NCI-H1092 (cell line): ENCODE measurements around the gene SPACA6.
"Not testable (repeated sequence)": the region's sequence is repeated elsewhere in the genome, so short reads cannot be mapped to it uniquely, and the experiment has no call there.

ENCODE experiments used
- DNase-seq: peaks from one replicate; lab custom pipeline; 2025; lab: John Stamatoyannopoulos, UW

Gene SPACA6

GRCh38 chr19:51737924-51738323 lies 44.8 kb downstream of the SPACA6 start:
- DNase-seq: no peak

- DNase-seq: not testable (repeated sequence)
Measured at GRCh38 chr19:51738523-51738922, 45.4 kb downstream of the SPACA6 start.

GRCh38 chr19:51739466-51740213 lies 46.5 kb downstream of the SPACA6 start:
- DNase-seq: no peak

- DNase-seq: no peak
Measured at GRCh38 chr19:51740356-51740755, 47.2 kb downstream of the SPACA6 start.

- no peak for DNase-seq
Measured at GRCh38 chr19:51742789-51743188, 49.7 kb downstream of the SPACA6 start.

- no peak for DNase-seq
Measured at GRCh38 chr19:51743405-51743804, 50.3 kb downstream of the SPACA6 start.

- no peak for DNase-seq
Measured at GRCh38 chr19:51746731-51747130, 53.6 kb downstream of the SPACA6 start.

GRCh38 chr19:51749979-51750378 lies 56.8 kb downstream of the SPACA6 start:
- no peak for DNase-seq

- no peak for DNase-seq
Measured at GRCh38 chr19:51750400-51751094, 57.4 kb downstream of the SPACA6 start.

- DNase-seq: no peak
Measured at GRCh38 chr19:51751655-51752054, 58.5 kb downstream of the SPACA6 start, which contains the start of gene FPR1. FPR1 (minus strand) TSS chr19:51751878; CDS start chr19:51746994, 4,884 bp downstream.

GRCh38 chr19:51754109-51754508 lies 61.0 kb downstream of the SPACA6 start:
- DNase-seq: no peak

GRCh38 chr19:51754770-51755169 lies 61.6 kb downstream of the SPACA6 start:
- no peak for DNase-seq
